Gastrocnemius medialis (tissue), 4 donors: Measurements from ENCODE around the gene CACNA2D3. TPM values are rescaled to one million over a fixed set of nuclear protein-coding genes. Genes with fewer than 3 reads are reported as not detected.

ENCODE experiments used
- ATAC-seq, 2 donors: fragments of 150-250 bp; one replicate each; pipeline ENCODE4 v1.9.1; 2016
- DNase-seq, 2 donors: peaks; one replicate each; pipeline ENCODE4 v3.0.0-alpha.2; 2019
- H3K27ac ChIP-seq, 4 donors: fragments of 200-600 bp; sonication (generic); 1 replicate in 1 of 4; 2 replicates in 3 of 4; pipeline ENCODE4 v1.5.1; 2016 to 2018; ENCODE audit warnings: mild to moderate bottlenecking in 2 of 4, moderate library complexity in 1 of 4
- H3K27me3 ChIP-seq, 3 donors: fragments of 200-600 bp; sonication (generic) in 2 of 3; 1 replicate in 1 of 3; 2 replicates in 2 of 3; pipeline versions ENCODE4 v1.5.1 to v1.6.0; 2016 to 2019; ENCODE audit warnings: mild to moderate bottlenecking in 1 of 3, moderate library complexity in 1 of 3
- H3K36me3 ChIP-seq, 2 donors: fragments of 200-600 bp; sonication (generic) in 1 of 2; one replicate each; pipeline ENCODE4 v1.5.1; 2017 to 2018
- H3K4me1 ChIP-seq, 2 donors: fragments of 200-600 bp; sonication (generic) in 1 of 2; one replicate each; pipeline ENCODE4 v1.5.1; 2016 to 2017; ENCODE audit warnings: mild to moderate bottlenecking in 2 of 2
- H3K4me3 ChIP-seq, 4 donors: fragments of 200-600 bp; sonication (generic) in 3 of 4; 1 replicate in 1 of 4; 2 replicates in 3 of 4; pipeline ENCODE4 v1.5.1; 2016 to 2019; ENCODE audit warnings: mild to moderate bottlenecking in 2 of 4
- H3K9me3 ChIP-seq, 3 donors: fragments of 200-600 bp; sonication (generic) in 2 of 3; 1 replicate in 1 of 3; 2 replicates in 2 of 3; pipeline ENCODE4 v1.5.1; 2016 to 2019
- POLR2A ChIP-seq, 2 donors: fragments of 450-650 bp; IDR thresholded peaks; one replicate each; pipeline ENCODE4 v1.6.1; 2017; ENCODE audit warnings: antibody characterized with exemption in 2 of 2, mild to moderate bottlenecking in 2 of 2, moderate library complexity in 2 of 2
- in situ Hi-C, 4 donors: fragments of 200-750 bp; cut with MboI; loops; one replicate each; pipeline versions ENCODE4 v1.15.0 to v1.8.0; 2017; ENCODE audit warnings: low sequenced_read_pairs in 4 of 4
- intact Hi-C: fragments of 100-400 bp; cut with DNase I; formaldehyde crosslinking; loops from one replicate; pipeline ENCODE4 v1.15.1; 2023; ENCODE audit warnings: low total_unique reads
- total RNA-seq, 4 donors: library from RNA; depleted of rRNA; stranded (reverse); fragments of >200 nt; gene quantifications; one replicate each; pipeline versions ENCODE4 v1.1.0 to v1.2.3, GENCODE V29; 2016
- TF ChIP-seq, protein P1 (sequence below), 5 experiments: fragments of 450-650 bp in 3 of 5; fragments of 200-600 bp in 2 of 5; sonication (generic) in 2 of 5; IDR thresholded peaks in 4 of 5; conservative IDR thresholded peaks in 1 of 5; 1 replicate in 4 of 5; 2 replicates in 1 of 5; pipeline ENCODE4 v1.5.1; 2016 to 2019; ENCODE audit warnings: antibody characterized with exemption in 5 of 5, mild to moderate bottlenecking in 3 of 5, moderate library complexity in 3 of 5

Gene CACNA2D3
- total RNA-seq, 4 donors from 2014 or later: 4.7 to 14.4 (median 7.1) TPM

GRCh38 chr3:55077726-55078125, 955.4 kb downstream of the CACNA2D3 start:
- H3K4me3 ChIP-seq: no peak overlapping the region
- ATAC-seq (no peak), DNase-seq (no peak)
- intact Hi-C loops (no loop called here), in situ Hi-C loops (no loop called here)
- no peaks in the 10 kb centered on the region for H3K27me3 ChIP-seq
- no peaks in the 10 kb centered on the region for H3K36me3 ChIP-seq
- H3K27ac ChIP-seq: no peak overlapping the region
- no peaks in the 10 kb centered on the region for H3K4me1 ChIP-seq
- H3K9me3 ChIP-seq: no peaks in the 10 kb centered on the region
- TF ChIP-seq POLR2A (IDR thresholded peaks at IDR 0.05): no peak
- TF ChIP-seq, protein P1, sequence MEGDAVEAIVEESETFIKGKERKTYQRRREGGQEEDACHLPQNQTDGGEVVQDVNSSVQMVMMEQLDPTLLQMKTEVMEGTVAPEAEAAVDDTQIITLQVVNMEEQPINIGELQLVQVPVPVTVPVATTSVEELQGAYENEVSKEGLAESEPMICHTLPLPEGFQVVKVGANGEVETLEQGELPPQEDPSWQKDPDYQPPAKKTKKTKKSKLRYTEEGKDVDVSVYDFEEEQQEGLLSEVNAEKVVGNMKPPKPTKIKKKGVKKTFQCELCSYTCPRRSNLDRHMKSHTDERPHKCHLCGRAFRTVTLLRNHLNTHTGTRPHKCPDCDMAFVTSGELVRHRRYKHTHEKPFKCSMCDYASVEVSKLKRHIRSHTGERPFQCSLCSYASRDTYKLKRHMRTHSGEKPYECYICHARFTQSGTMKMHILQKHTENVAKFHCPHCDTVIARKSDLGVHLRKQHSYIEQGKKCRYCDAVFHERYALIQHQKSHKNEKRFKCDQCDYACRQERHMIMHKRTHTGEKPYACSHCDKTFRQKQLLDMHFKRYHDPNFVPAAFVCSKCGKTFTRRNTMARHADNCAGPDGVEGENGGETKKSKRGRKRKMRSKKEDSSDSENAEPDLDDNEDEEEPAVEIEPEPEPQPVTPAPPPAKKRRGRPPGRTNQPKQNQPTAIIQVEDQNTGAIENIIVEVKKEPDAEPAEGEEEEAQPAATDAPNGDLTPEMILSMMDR (IDR thresholded peaks at IDR 0.05 in 4 of 5, conservative IDR thresholded peaks at IDR 0.05 in 1 of 5): no peak

- Histone ChIP-seq H3K9me3 (no peaks in the 10 kb centered on the region), H3K27me3 (no peaks in the 10 kb centered on the region), H3K27ac (no peak overlapping the region), H3K4me1 (no peaks in the 10 kb centered on the region), H3K4me3 (no peak overlapping the region), H3K36me3 (no peaks in the 10 kb centered on the region)
- DNase-seq (no peak), ATAC-seq (no peak)
- in situ Hi-C loops (no loop called here), intact Hi-C loops (no loop called here)
- TF ChIP-seq, protein P1 (IDR thresholded peaks at IDR 0.05 in 4 of 5, conservative IDR thresholded peaks at IDR 0.05 in 1 of 5): no peak
- no peak for TF ChIP-seq POLR2A (IDR thresholded peaks at IDR 0.05)
Measured at GRCh38 chr3:55078876-55079275, 956.5 kb downstream of the CACNA2D3 start.

DNA sequence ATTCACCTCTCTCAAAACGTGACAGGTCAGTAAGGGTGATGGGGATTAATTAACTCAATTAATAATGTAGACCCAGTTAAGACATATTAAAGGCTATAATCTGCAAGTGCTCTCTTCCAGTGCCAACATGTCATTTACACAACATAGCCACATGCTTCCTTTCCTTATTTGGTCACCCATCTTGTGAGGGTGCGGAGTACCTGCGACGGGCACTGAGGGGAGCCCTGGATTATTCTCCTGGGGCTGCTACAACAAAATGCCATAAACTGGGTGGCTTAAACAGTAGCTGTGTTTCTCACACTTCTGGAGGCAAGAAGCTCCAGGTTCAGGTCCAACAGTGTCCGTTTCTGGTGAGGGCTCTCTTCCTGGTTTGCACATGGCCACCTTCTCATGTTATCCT, 962.9 kb downstream of the CACNA2D3 start:
- Histone ChIP-seq H3K27ac (no peak overlapping the region), H3K36me3 (no peaks in the 10 kb centered on the region), H3K4me1 (no peaks in the 10 kb centered on the region), H3K27me3 (no peaks in the 10 kb centered on the region), H3K9me3 (no peaks in the 10 kb centered on the region), H3K4me3 (no peak overlapping the region)
- DNase-seq (no peak), ATAC-seq (no peak)
- TF ChIP-seq POLR2A (IDR thresholded peaks at IDR 0.05): no peak
- TF ChIP-seq, protein P1 (IDR thresholded peaks at IDR 0.05 in 4 of 5, conservative IDR thresholded peaks at IDR 0.05 in 1 of 5): no peak
- in situ Hi-C loops: no loop called here
- intact Hi-C loops: no loop called here

DNA sequence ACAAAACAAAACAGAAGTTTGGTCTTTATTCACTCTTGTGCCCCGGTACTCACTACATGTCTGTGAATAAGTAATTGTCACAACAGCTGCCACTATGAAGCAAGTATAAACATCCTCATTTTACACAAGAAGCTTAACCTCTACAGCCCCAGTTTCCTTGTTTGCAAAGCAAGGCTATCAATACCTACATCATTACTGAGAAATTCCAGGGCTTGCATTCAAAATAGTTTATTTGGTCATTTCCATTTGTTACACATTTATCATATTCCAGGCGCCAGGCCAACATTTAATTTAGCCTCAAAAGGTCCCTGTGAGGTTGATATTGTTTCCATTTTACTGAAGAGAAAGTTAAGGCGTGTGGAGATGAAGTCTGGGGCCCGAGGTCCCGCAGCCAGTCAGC, 966.9 kb downstream of the CACNA2D3 start:
- intact Hi-C loops: no loop called here
- Histone ChIP-seq H3K4me1 (no peaks in the 10 kb centered on the region), H3K9me3 (no peaks in the 10 kb centered on the region), H3K27ac (no peak overlapping the region), H3K36me3 (no peaks in the 10 kb centered on the region), H3K27me3 (no peaks in the 10 kb centered on the region), H3K4me3 (no peak overlapping the region)
- ATAC-seq (no peak), DNase-seq (no peak)
- TF ChIP-seq, protein P1 (IDR thresholded peaks at IDR 0.05 in 4 of 5, conservative IDR thresholded peaks at IDR 0.05 in 1 of 5): no peak
- no peak for TF ChIP-seq POLR2A (IDR thresholded peaks at IDR 0.05)
- in situ Hi-C loops: no loop called here

- ATAC-seq: no peak
- Histone ChIP-seq H3K9me3 (no peaks in the 10 kb centered on the region), H3K4me3 (no peak overlapping the region), H3K36me3 (no peaks in the 10 kb centered on the region), H3K27ac (no peak overlapping the region), H3K4me1 (no peaks in the 10 kb centered on the region), H3K27me3 (no peaks in the 10 kb centered on the region)
- in situ Hi-C loops (no loop called here), intact Hi-C loops (no loop called here)
- DNase-seq: no peak
- TF ChIP-seq, protein P1 (IDR thresholded peaks at IDR 0.05 in 4 of 5, conservative IDR thresholded peaks at IDR 0.05 in 1 of 5): no peak
- no peak for TF ChIP-seq POLR2A (IDR thresholded peaks at IDR 0.05)
Measured at GRCh38 chr3:55090291-55090690, 967.9 kb downstream of the CACNA2D3 start.
